GM18498 (cell line): ENCODE measurements around the gene ANK2.
"Not testable (repeated sequence)": the region's sequence is repeated elsewhere in the genome, so short reads cannot be mapped to it uniquely, and the experiment has no call there.

Experiments used
- ATAC-seq: cut with Tn5 transposase; IDR thresholded peaks from one replicate; pipeline ENCODE4 v1.9.1; 2021; ENCODE audit warnings: mild to moderate bottlenecking, moderate library complexity; ENCODE audit not compliant: unreplicated experiment

The ANK2 gene

GRCh38 chr4:113183032-113183605 is 133.7 kb downstream of the ANK2 start:
- no peak for ATAC-seq

GRCh38 chr4:113186220-113186619 is 136.8 kb downstream of the ANK2 start:
- not testable (repeated sequence) for ATAC-seq

- no peak for ATAC-seq
These were observed 137.5 kb downstream of the ANK2 start for GRCh38 chr4:113186913-113187312.

- no peak for ATAC-seq
These were observed 137.9 kb downstream of the ANK2 start for GRCh38 chr4:113187358-113187757.

- ATAC-seq, result no peak
These were observed 140.1 kb downstream of the ANK2 start for GRCh38 chr4:113189546-113189945.

- ATAC-seq, result peak; percentile 50
These were observed 159.7 kb downstream of the ANK2 start for GRCh38 chr4:113209153-113209552.

- no peak for ATAC-seq
These were observed 160.3 kb downstream of the ANK2 start for GRCh38 chr4:113209652-113210320.

GRCh38 chr4:113212613-113213012 is 163.2 kb downstream of the ANK2 start:
- ATAC-seq, result no peak

- ATAC-seq, result no peak
These were observed 172.5 kb downstream of the ANK2 start for GRCh38 chr4:113221990-113222389.

GRCh38 chr4:113222471-113222870 is 173.0 kb downstream of the ANK2 start:
- ATAC-seq, result no peak

- ATAC-seq, result no peak
These were observed 173.5 kb downstream of the ANK2 start for GRCh38 chr4:113223001-113223400.

- ATAC-seq, result no peak
These were observed 182.7 kb downstream of the ANK2 start for GRCh38 chr4:113232194-113232593.

- ATAC-seq, result no peak
These were observed 187.5 kb downstream of the ANK2 start for GRCh38 chr4:113236916-113237315.

GRCh38 chr4:113243312-113243711 is 193.9 kb downstream of the ANK2 start:
- no peak for ATAC-seq

GRCh38 chr4:113244747-113245146 is 195.3 kb downstream of the ANK2 start:
- ATAC-seq, result not testable (repeated sequence)

- no peak for ATAC-seq
These were observed 198.9 kb downstream of the ANK2 start for GRCh38 chr4:113248320-113248719.

GRCh38 chr4:113255628-113256027 is 206.2 kb downstream of the ANK2 start:
- ATAC-seq, result no peak

- ATAC-seq, result no peak
These were observed 207.5 kb downstream of the ANK2 start for GRCh38 chr4:113256946-113257345.

GRCh38 chr4:113260688-113261087 is 211.2 kb downstream of the ANK2 start:
- ATAC-seq, result no peak

GRCh38 chr4:113263274-113263673 is 213.8 kb downstream of the ANK2 start:
- ATAC-seq, result no peak

- ATAC-seq, result no peak
These were observed 221.3 kb downstream of the ANK2 start for GRCh38 chr4:113270520-113271319.

GRCh38 chr4:113272523-113272922 is 223.1 kb downstream of the ANK2 start:
- ATAC-seq, result no peak
